ENCODE results near the gene CDC20. TPM values are rescaled to one million over a fixed set of nuclear protein-coding genes. Genes with fewer than 3 reads are reported as not detected.

Gene CDC20
- total and polyA plus RNA-seq, 12 donors, result 0.32 to 12.8 (median 2.3) TPM

DNA sequence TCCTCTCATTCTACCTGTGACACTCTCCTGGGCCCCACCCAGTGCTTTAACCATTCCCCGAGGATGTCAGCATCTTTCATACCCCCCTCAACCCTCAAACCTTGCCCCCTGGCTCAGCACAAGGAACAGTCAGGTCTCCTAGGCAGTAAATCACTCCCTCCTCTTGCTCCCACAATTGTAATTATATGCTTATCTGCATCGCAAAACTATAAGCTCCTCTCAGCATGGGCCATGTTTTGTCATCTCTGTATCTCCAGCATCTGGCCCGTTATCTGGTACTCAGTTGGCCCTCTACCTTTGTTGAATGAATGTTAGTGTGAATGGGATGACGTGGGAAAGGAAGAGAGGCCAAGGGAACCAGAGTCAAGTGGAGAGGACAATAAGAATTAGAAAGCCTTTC, 11.8 kb downstream of the CDC20 start:
- Histone ChIP-seq H3K27ac (no peak overlapping the region), H3K9me3 (replicated peaks in 1 of 3) (no peaks in the 10 kb centered on the region), H3K36me3 (replicated peaks in 1 of 2) (no peaks in the 10 kb centered on the region), H3K27me3 (no peaks in the 10 kb centered on the region), H3K4me1 (replicated peaks in 1 of 2) (peaks cover 15 to 37% of the 10 kb centered on the region in 2 donors), H3K4me3 (no peak overlapping the region)
- intact Hi-C loops (cut with DNase I), result no loop called here
- TF ChIP-seq, protein P1, sequence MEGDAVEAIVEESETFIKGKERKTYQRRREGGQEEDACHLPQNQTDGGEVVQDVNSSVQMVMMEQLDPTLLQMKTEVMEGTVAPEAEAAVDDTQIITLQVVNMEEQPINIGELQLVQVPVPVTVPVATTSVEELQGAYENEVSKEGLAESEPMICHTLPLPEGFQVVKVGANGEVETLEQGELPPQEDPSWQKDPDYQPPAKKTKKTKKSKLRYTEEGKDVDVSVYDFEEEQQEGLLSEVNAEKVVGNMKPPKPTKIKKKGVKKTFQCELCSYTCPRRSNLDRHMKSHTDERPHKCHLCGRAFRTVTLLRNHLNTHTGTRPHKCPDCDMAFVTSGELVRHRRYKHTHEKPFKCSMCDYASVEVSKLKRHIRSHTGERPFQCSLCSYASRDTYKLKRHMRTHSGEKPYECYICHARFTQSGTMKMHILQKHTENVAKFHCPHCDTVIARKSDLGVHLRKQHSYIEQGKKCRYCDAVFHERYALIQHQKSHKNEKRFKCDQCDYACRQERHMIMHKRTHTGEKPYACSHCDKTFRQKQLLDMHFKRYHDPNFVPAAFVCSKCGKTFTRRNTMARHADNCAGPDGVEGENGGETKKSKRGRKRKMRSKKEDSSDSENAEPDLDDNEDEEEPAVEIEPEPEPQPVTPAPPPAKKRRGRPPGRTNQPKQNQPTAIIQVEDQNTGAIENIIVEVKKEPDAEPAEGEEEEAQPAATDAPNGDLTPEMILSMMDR (IDR thresholded peaks at IDR 0.05), result no peak
- 89 to 90% (median 89%) methylated on average over 4 of the region's 4 CpGs for WGBS, 4 donors
- DNase-seq, result no peak

DNA sequence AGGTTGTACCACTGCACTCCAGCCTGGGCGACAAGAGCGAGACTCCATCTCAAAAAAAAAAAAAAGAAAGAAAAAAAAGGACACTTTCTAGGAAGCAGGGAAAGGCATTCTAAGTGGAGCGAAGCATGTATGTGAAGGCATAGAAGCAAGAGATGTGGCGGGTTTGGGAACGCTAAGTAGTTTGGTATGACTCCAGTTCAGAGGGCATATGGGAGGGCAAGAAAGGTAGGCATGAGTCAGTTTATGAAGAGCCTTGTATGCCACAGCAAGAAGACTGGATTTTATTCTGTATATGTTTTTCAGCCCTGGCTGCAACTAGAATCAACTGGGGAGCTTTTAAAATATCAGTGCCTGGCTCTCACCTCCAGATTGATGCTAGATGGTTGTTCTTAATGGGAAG, 13.4 kb downstream of the CDC20 start:
- DNase-seq, result no peak
- H3K9me3 ChIP-seq (replicated peaks in 1 of 3), result no peaks in the 10 kb centered on the region
- H3K36me3 ChIP-seq (replicated peaks in 1 of 2), result no peaks in the 10 kb centered on the region
- H3K27me3 ChIP-seq, result no peaks in the 10 kb centered on the region
- H3K4me1 ChIP-seq (replicated peaks in 1 of 2), result peaks cover 6 to 24% of the 10 kb centered on the region in 2 donors
- no peak overlapping the region for H3K27ac ChIP-seq
- TF ChIP-seq, protein P1 (IDR thresholded peaks at IDR 0.05), result no peak
- TF ChIP-seq POLR2A (IDR thresholded peaks at IDR 0.05), result no peak
- 94 to 100% (median 96%) methylated on average over 5 of the region's 5 CpGs for WGBS, 4 donors
- H3K4me3 ChIP-seq, result no peak overlapping the region
- intact Hi-C loops (cut with DNase I), result no loop called here

DNA sequence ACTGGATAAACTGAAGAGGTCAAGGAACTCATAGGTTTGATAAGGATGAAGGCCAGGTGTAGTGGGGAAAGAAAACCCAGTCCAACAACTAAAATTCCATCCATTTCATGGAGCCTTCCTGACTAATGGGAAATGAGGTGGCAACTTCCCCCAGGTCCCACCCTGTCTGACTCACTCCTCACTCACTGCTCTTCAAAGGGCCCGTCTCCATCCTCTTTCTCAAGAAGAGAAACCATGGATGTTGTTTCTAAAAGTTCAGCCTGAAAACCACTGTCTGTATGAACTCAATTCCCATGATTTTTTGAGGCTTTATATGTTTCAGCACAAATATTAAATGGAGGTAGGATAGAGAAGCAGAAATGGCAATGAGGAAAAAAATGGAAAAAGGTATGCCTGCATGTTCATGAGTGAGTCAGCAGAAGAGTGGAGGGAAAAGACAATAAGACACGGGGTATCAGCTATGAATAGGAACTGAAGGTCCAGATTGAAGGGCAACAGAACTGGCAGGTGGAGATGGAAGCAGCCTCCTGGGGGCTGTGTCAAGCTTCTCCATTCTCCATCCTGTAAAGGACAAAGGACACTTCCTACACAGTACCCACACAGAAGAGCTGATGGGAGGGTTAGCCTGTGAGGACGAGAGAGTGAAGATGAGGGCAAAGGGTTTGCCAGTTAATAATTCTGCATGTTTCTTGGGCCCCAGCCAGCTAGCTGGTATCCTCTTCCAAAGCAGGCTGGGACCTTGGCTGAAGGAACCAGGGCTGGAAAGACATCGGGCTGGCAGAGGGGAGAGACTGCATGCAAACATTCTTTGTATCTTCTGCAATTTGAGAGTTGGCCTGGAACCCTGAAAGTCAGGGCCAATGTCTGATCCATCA, 14.5 kb downstream of the CDC20 start:
- intact Hi-C loops (cut with DNase I), result no loop called here
- Histone ChIP-seq H3K36me3 (replicated peaks in 1 of 2) (no peaks in the 10 kb centered on the region), H3K27ac (peak overlapping the region in 2 of 5 donors; percentile 23 to 55), H3K27me3 (no peaks in the 10 kb centered on the region), H3K9me3 (replicated peaks in 1 of 3) (no peaks in the 10 kb centered on the region), H3K4me3 (no peak overlapping the region), H3K4me1 (replicated peaks in 1 of 2) (peaks cover 6 to 23% of the 10 kb centered on the region in 2 donors)
- no peak for TF ChIP-seq POLR2A (IDR thresholded peaks at IDR 0.05)
- TF ChIP-seq, protein P1 (IDR thresholded peaks at IDR 0.05), result no peak
- 31 to 45% (median 38%) methylated on average over 4 of the region's 4 CpGs for WGBS, 4 donors
- peak in 3 of 7 donors; percentile 47 to 53 (median 49) for DNase-seq

DNA sequence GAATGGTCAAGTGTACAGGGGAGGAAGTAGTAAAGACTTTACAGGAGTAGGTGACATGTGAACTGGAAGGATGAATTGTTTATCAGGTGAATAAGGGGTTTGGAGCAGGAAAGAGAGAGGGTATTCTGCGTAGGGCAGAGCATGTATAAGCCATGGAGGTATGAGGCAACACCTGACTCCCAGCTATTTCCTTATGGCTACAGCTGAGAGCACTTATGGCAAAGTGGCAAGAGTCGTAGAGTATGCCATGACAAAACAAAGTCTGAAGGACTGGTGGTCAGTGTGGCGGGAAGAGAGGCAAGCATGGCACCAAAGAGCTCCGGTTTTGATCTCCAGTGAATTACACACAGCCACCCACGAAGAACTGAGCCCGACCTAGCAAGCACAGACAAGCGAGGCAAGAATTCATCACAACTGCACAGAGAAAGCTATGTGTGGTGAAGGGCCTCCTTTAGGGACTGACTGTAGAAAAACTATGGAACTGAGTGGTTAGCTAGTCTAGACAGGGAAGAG, 18.0 kb downstream of the CDC20 start:
- WGBS, 4 donors, result 84 to 96% (median 93%) methylated on average over 7 of the region's 7 CpGs

More for the DNA sequence above, 18.0 kb downstream of the CDC20 start:
- Histone ChIP-seq H3K27ac (no peak overlapping the region), H3K4me3 (no peak overlapping the region), H3K4me1 (replicated peaks in 1 of 2) (peaks cover 0 to 16% of the 10 kb centered on the region in 2 donors), H3K36me3 (replicated peaks in 1 of 2) (peaks cover 0 to 4% of the 10 kb centered on the region in 2 donors), H3K9me3 (replicated peaks in 1 of 3) (no peaks in the 10 kb centered on the region), H3K27me3 (no peaks in the 10 kb centered on the region)
- TF ChIP-seq, protein P1 (IDR thresholded peaks at IDR 0.05), result no peak
- TF ChIP-seq POLR2A (IDR thresholded peaks at IDR 0.05), result no peak
- intact Hi-C loops (cut with DNase I), result no loop called here
- DNase-seq, result no peak

Measured in adrenal gland (tissue), 12 donors.